Activated CD4-positive, alpha-beta T cell treated with anti-CD3 and anti-CD28 coated beads, Interleukin-2, amount 10 ng/mL, durations not matched to agents 7 days and 5 days (primary cell): ENCODE data around the gene ZNF598. TPM values are rescaled to one million over a fixed set of nuclear protein-coding genes. Genes with fewer than 3 reads are reported as not detected.
"Not testable (repeated sequence)": the region's sequence is repeated elsewhere in the genome, so short reads cannot be mapped to it uniquely, and the experiment has no call there.

ENCODE experiments used
- CTCF ChIA-PET: fragments of 350-600 bp; sonication (Branson Sonifier 250); formaldehyde crosslinking; loops from one replicate; lab custom pipeline; 2021; ENCODE audit warnings: antibody characterized with exemption; lab: Charles Lee
- POLR2A ChIA-PET: fragments of 350-600 bp; sonication (Branson Sonifier 250); formaldehyde crosslinking; loops from one replicate; lab custom pipeline; 2021; ENCODE audit warnings: antibody characterized with exemption; lab: Charles Lee
- DNase-seq: peaks from one replicate; pipeline ENCODE4 v3.0.0-alpha.2; 2020
- H3K27ac Mint-ChIP-seq: one replicate; pipeline ENCODE4 v1.8.0; 2021; ENCODE audit warnings: mild to moderate bottlenecking, moderate library complexity, mixed read lengths
- H3K27me3 Mint-ChIP-seq: one replicate; pipeline ENCODE4 v1.8.0; 2021; ENCODE audit warnings: mixed read lengths
- H3K36me3 Mint-ChIP-seq: one replicate; pipeline ENCODE4 v1.8.0; 2021; ENCODE audit warnings: low read depth, mixed read lengths
- H3K4me1 Mint-ChIP-seq: one replicate; pipeline ENCODE4 v1.8.0; 2021; ENCODE audit warnings: mixed read lengths
- H3K4me3 Mint-ChIP-seq: one replicate; pipeline ENCODE4 v1.8.0; 2021; ENCODE audit warnings: mild to moderate bottlenecking, moderate library complexity, mixed read lengths
- H3K9me3 Mint-ChIP-seq: one replicate; pipeline ENCODE4 v1.8.0; 2021; ENCODE audit warnings: mixed read lengths
- total RNA-seq, 2 experiments: library from RNA; stranded (reverse); gene quantifications; one replicate each; pipeline ENCODE4 v1.2.3, GENCODE V29; 2021

ZNF598 gene
- total RNA-seq, 2 experiments from 2014 or later, result 56.3 to 56.5 TPM

- POLR2A ChIA-PET, result no interaction called here
- peaks cover 34% of the 10 kb centered on the region for H3K36me3 Mint-ChIP-seq
Measured at GRCh38 chr16:1966460-1966859, 43.2 kb downstream of the ZNF598 start, which contains the start of gene RNF151. RNF151 (plus strand) TSS chr16:1966856; CDS start chr16:1966882, 26 bp downstream.

GRCh38 chr16:1965396-1966001 lies 44.1 kb downstream of the ZNF598 start:
- Mint-ChIP-seq H3K36me3 (peaks cover 40% of the 10 kb centered on the region), H3K9me3 (no peaks in the 10 kb centered on the region), H3K27ac (peak overlapping the region; percentile 96), H3K4me3 (peak overlapping the region; percentile 81), H3K27me3 (no peaks in the 10 kb centered on the region), H3K4me1 (peaks cover 42% of the 10 kb centered on the region)
- ChIA-PET CTCF (interaction anchor here (0.7 to 1.4 kb wide), 5 partner anchors 13 to 190 kb away, joined by 3 to 7 read pairs (median 4); partner anchors contain the start of genes GFER, NUBP2, SPSB3 and TRAF7), POLR2A (interaction anchor here (0.6 to 1.3 kb wide), 6 partner anchors 9 to 520 kb away, joined by 3 to 8 read pairs (median 3); partner anchors contain the start of genes GFER, NUBP2 and SPSB3)
- DNase-seq, result no peak

More at GRCh38 chr16:1966460-1966859, 43.2 kb downstream of the ZNF598 start, which contains the start of gene RNF151:
- Mint-ChIP-seq H3K4me3 (peak within 1 kb of the TSS; percentile 81), H3K27me3 (no peaks in the 10 kb centered on the region), H3K27ac (peak within 1 kb of the TSS; percentile 96), H3K4me1 (peaks cover 40% of the 10 kb centered on the region), H3K9me3 (no peaks in the 10 kb centered on the region)
- CTCF ChIA-PET, result interaction anchor here (1.1 kb wide), 1 partner anchor 38 kb away, joined by 4 read pairs; no protein-coding TSS in a partner anchor
- DNase-seq, result no peak

- peak within 1 kb of the TSS; percentile 81 for H3K4me3 Mint-ChIP-seq
Measured at GRCh38 chr16:1964506-1965395, 44.9 kb downstream of the ZNF598 start, which contains the start of gene RPS2. RPS2 (minus strand) TSS chr16:1964826; CDS start chr16:1964625, 201 bp downstream.

GRCh38 chr16:1963806-1964505 lies 45.7 kb downstream of the ZNF598 start:
- H3K4me1 Mint-ChIP-seq, result peaks cover 48% of the 10 kb centered on the region
- peak; percentile 44 for DNase-seq
- peak overlapping the region; percentile 81 for H3K4me3 Mint-ChIP-seq
- no peaks in the 10 kb centered on the region for H3K9me3 Mint-ChIP-seq
- peak overlapping the region; percentile 96 for H3K27ac Mint-ChIP-seq
- H3K36me3 Mint-ChIP-seq, result peaks cover 40% of the 10 kb centered on the region
- ChIA-PET POLR2A (interaction anchor here (0.9 to 1.3 kb wide), 3 partner anchors 20 to 181 kb away, joined by 3 to 8 read pairs (median 4); partner anchors contain the start of genes GFER, NUBP2 and SPSB3), CTCF (interaction anchor here (0.8 to 1.4 kb wide), 4 partner anchors 12 to 20 kb away, joined by 3 to 7 read pairs (median 4); partner anchors contain the start of gene GFER)
- no peaks in the 10 kb centered on the region for H3K27me3 Mint-ChIP-seq

More at GRCh38 chr16:1964506-1965395, 44.9 kb downstream of the ZNF598 start, which contains the start of gene RPS2:
- ChIA-PET CTCF (interaction anchor here (0.7 to 1.4 kb wide), 6 partner anchors 12 to 191 kb away, joined by 3 to 7 read pairs (median 4); partner anchors contain the start of genes GFER, NUBP2, SPSB3 and TRAF7), POLR2A (interaction anchor here (0.6 to 1.3 kb wide), 6 partner anchors 8 to 521 kb away, joined by 3 to 8 read pairs (median 3); partner anchors contain the start of genes GFER, NUBP2 and SPSB3)
- H3K9me3 Mint-ChIP-seq, result no peaks in the 10 kb centered on the region
- peak; percentile 99 for DNase-seq
- H3K4me1 Mint-ChIP-seq, result peaks cover 45% of the 10 kb centered on the region
- no peaks in the 10 kb centered on the region for H3K27me3 Mint-ChIP-seq
- peaks cover 40% of the 10 kb centered on the region for H3K36me3 Mint-ChIP-seq
- H3K27ac Mint-ChIP-seq, result peak within 1 kb of the TSS; percentile 96

- peaks cover 40% of the 10 kb centered on the region for H3K36me3 Mint-ChIP-seq
- POLR2A ChIA-PET, H3K9me3 Mint-ChIP-seq, CTCF ChIA-PET, DNase-seq, H3K27me3 Mint-ChIP-seq: not testable (repeated sequence)
- H3K4me3 Mint-ChIP-seq, result peak overlapping the region; percentile 81
- peak overlapping the region; percentile 96 for H3K27ac Mint-ChIP-seq
- peaks cover 49% of the 10 kb centered on the region for H3K4me1 Mint-ChIP-seq
Measured at GRCh38 chr16:1962161-1963153, 47.2 kb downstream of the ZNF598 start.

- Mint-ChIP-seq H3K27ac (peak overlapping the region; percentile 66), H3K4me3 (peak overlapping the region; percentile 81), H3K36me3 (peaks cover 40% of the 10 kb centered on the region), H3K27me3 (no peaks in the 10 kb centered on the region), H3K9me3 (no peaks in the 10 kb centered on the region), H3K4me1 (peaks cover 49% of the 10 kb centered on the region)
- ChIA-PET POLR2A (no interaction called here), CTCF (no interaction called here)
- no peak for DNase-seq
Measured at GRCh38 chr16:1961651-1962067, 48.0 kb downstream of the ZNF598 start.

GRCh38 chr16:1960665-1961630 lies 48.7 kb downstream of the ZNF598 start:
- POLR2A ChIA-PET, result no interaction called here
- no peaks in the 10 kb centered on the region for H3K27me3 Mint-ChIP-seq
- H3K4me1 Mint-ChIP-seq, result peaks cover 49% of the 10 kb centered on the region
- no peaks in the 10 kb centered on the region for H3K9me3 Mint-ChIP-seq
- CTCF ChIA-PET, result interaction anchor here (1.1 kb wide), 1 partner anchor 61 kb away, joined by 3 read pairs; no protein-coding TSS in a partner anchor
- peak overlapping the region; percentile 93 for H3K4me3 Mint-ChIP-seq
- H3K27ac Mint-ChIP-seq, result peak overlapping the region; percentile 93
- H3K36me3 Mint-ChIP-seq, result peaks cover 40% of the 10 kb centered on the region
- no peak for DNase-seq

- ChIA-PET POLR2A (no interaction called here), CTCF (interaction anchor here (0.6 to 2.0 kb wide), 5 partner anchors 9 to 132 kb away, joined by 3 to 6 read pairs (median 3); partner anchors contain the start of genes FAHD1 and HAGH)
- Mint-ChIP-seq H3K4me1 (peaks cover 43% of the 10 kb centered on the region), H3K27me3 (no peaks in the 10 kb centered on the region), H3K4me3 (peak within 1 kb of the TSS; percentile 93), H3K27ac (peak within 1 kb of the TSS; percentile 93), H3K36me3 (peaks cover 34% of the 10 kb centered on the region), H3K9me3 (no peaks in the 10 kb centered on the region)
- peak; percentile 91 for DNase-seq
Measured at GRCh38 chr16:1959269-1960039, 50.2 kb downstream of the ZNF598 start, which contains the start of gene NDUFB10. NDUFB10 (plus strand) TSS chr16:1959538; CDS start chr16:1959625, 87 bp downstream.

GRCh38 chr16:1958715-1959268 lies 50.8 kb downstream of the ZNF598 start:
- ChIA-PET POLR2A (no interaction called here), CTCF (interaction anchor here (1.0 to 2.0 kb wide), 3 partner anchors 8 to 132 kb away, joined by 3 to 6 read pairs (median 4); partner anchors contain the start of genes FAHD1 and HAGH)
- Mint-ChIP-seq H3K27me3 (no peaks in the 10 kb centered on the region), H3K4me3 (peak overlapping the region; percentile 93), H3K36me3 (peaks cover 29% of the 10 kb centered on the region), H3K27ac (peak overlapping the region; percentile 60), H3K9me3 (no peaks in the 10 kb centered on the region), H3K4me1 (peaks cover 41% of the 10 kb centered on the region)
- DNase-seq, result no peak
